ENCODE data around the gene SCN1B.

- TF ChIP-seq CTCF (IDR thresholded peaks at IDR 0.05 in 4 of 5, conservative IDR thresholded peaks at IDR 0.05 in 1 of 5) (no peak), POLR2A (IDR thresholded peaks at IDR 0.05) (no peak)
Observed at GRCh38 chr19:35025969-35026368, 4.3 kb upstream of the SCN1B start.
